ENCODE measurements around the gene MAGOHB.
"Not testable (repeated sequence)": the region's sequence is repeated elsewhere in the genome, so short reads cannot be mapped to it uniquely, and the experiment has no call there.

MAGOHB gene

DNA sequence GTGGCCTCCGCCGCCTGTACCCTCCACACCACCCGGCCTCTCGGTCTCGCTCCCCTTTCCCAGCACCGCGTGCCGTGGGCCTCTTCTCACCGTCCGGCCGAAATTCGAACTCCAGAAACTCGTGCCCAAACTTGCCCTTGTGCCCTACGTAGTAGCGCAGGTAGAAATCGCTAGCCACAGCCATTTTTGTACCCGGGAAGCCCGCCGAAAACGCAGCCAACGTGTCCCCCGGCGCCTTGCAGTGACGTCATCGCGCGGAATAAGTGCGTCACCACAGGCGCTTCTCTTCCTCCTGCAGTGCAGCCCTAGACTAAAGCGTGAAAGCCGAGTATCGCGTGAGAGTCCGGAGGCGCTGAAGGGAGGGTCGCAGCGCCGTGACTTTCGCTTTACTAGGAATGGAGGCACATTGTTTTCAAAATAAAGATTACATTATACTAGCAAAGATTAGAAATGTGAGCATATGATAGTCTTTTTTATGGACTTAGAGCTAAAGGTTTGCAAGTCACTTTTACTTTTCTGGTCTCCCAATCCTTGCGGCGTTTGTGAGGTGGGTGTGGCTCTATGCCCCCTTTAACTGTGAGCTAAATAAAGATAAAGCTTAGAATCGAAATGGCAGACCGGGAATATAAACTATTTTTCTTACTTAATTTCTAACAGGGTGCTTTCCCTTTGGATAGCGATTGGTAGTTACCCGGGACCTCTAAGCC is at the start of gene MAGOHB:
MAGOHB (minus strand) TSS at position 261 of the 707 bp plus-strand sequence; CDS start at position 184, 77 bp downstream.
- in situ Hi-C loops (cut with MboI; ENCODE audit: low sequenced_read_pairs, unreplicated experiment), result no loop called here
- peak; percentile 91 for DNase-seq (ENCODE audit: low spot score)

DNA sequence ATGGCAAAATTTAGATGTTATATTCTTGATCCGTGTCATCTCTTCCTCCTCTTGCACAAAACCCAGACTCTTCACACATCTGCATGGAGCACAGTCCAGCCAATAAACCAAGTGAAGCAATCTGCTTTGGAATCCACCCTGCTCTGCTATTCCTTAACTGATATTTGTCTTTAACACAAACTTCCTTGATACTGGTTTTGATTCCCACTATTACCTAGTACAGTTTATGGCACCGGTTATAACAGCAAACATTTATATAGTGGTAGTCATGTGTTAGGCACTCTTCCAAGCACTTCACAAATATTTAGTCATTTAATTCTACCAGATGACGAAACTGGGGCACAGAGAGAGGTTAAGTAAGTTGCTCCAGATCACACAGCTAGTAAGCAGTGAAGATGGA is 47.9 kb upstream of the MAGOHB start:
- DNase-seq (ENCODE audit: low spot score), result no peak
- TF ChIP-seq CTCF (IDR thresholded peaks at IDR 0.05; ENCODE audit: borderline replicate concordance, control extremely low read depth, extremely low read depth, insufficient read depth, missing control alignments), result no peak
- in situ Hi-C loops (cut with MboI; ENCODE audit: low sequenced_read_pairs, unreplicated experiment), result no loop called here

More for the DNA sequence above, at the start of gene MAGOHB:
- no peak for TF ChIP-seq CTCF (IDR thresholded peaks at IDR 0.05; ENCODE audit: borderline replicate concordance, control extremely low read depth, extremely low read depth, insufficient read depth, missing control alignments)

DNA sequence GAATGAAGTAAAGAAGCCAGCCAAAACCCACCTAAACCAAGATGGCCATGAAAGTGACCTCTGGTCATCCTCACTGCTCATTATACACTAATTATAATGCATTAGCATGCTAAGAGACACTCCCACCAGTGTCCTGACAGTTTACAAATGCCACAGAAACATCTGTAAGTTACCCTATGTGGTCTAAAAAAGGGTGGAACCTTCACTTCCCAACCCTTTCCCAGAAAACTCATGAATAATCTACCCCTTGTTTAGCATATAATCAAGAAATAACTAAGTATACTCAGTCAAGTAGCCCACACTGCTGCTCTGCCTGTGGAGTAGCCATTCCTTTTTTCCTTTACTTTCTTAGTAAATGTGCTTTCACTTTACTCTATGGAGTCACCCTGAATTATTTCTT is 40.6 kb upstream of the MAGOHB start:
- no peak for DNase-seq (ENCODE audit: low spot score)
- no peak for TF ChIP-seq CTCF (IDR thresholded peaks at IDR 0.05; ENCODE audit: borderline replicate concordance, control extremely low read depth, extremely low read depth, insufficient read depth, missing control alignments)
- in situ Hi-C loops (cut with MboI; ENCODE audit: low sequenced_read_pairs, unreplicated experiment), result no loop called here

DNA sequence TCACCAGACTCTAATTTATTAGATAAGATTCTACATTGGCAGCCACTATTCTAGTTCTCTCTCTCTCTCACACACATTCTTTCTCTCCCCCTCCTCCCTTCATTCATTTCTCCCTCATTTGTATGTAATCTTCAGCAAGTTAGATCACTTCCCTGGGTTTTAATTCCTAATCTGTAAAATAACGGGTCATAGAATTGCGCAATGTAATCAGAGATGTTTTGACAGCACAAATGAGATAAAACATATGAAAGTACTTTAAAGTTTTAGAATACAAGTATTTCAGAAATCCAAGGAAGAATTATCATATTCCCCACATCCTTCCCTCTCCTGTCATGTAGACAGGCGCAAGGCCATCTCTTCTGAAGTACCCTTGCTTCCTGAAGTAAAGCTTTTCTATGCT is 38.8 kb upstream of the MAGOHB start:
- in situ Hi-C loops (cut with MboI; ENCODE audit: low sequenced_read_pairs, unreplicated experiment), result no loop called here
- DNase-seq (ENCODE audit: low spot score), result no peak
- no peak for TF ChIP-seq CTCF (IDR thresholded peaks at IDR 0.05; ENCODE audit: borderline replicate concordance, control extremely low read depth, extremely low read depth, insufficient read depth, missing control alignments)

DNA sequence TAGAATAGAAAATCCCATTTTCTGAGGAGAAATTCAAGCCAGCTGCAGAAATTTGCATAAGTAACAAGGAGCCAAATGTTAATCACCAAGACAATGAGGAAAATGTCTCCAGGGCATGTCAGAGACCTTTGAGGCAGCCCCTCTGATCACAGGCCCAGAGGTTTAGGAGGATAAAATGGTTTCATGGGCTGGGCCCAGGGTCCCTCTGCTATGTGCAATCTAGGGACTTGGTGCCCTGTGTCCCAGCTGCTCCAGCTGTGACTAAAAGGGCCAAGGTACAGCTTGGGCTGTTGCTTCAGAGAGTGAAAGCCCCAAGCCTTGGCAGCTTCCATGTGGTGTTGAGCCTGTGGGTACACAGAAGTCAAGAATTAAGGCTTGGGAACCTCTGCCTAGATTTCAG is 33.2 kb upstream of the MAGOHB start:
- DNase-seq (ENCODE audit: low spot score); in situ Hi-C loops (cut with MboI; ENCODE audit: low sequenced_read_pairs, unreplicated experiment): not testable (repeated sequence)

- in situ Hi-C loops (cut with MboI; ENCODE audit: low sequenced_read_pairs, unreplicated experiment), result no loop called here
- no peak for TF ChIP-seq CTCF (IDR thresholded peaks at IDR 0.05; ENCODE audit: borderline replicate concordance, control extremely low read depth, extremely low read depth, insufficient read depth, missing control alignments)
- no peak for DNase-seq (ENCODE audit: low spot score)
Observed at GRCh38 chr12:10645910-10646309, 32.5 kb upstream of the MAGOHB start.

DNA sequence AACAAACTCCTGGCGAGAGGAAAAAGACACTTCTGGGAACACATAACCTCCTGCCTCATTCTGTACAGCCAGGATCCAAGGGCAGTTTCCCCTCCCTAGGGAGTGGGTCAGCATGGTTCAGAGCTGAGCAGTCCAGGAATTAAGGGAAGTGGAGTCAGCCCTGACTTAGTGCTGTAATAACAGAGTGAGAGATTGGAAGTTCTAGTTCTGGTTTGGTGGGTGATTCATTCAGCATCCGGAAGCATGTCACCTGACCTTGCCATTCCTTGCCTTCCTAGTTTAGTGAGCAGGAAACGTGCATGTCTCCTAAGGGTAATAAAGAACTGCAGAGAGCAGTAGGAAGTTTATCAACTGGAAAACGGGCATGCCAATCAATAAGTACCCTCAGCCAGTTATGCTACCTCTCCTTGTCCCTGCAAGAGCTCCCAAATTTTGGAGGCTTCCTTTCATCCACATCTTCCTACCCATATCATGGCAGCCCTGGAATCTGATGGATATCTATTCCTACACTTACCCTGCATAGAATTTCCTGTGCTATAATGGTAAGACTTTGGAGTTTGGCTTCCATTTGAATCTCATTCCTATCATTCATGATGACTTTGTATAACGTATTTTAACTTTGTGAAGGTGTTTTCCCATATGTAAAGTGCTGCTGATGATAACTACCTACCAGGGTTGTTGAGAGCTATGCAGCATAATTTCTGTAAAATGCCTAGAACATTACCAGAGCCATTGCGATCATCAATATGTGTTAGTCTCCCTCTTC is 28.5 kb upstream of the MAGOHB start:
- in situ Hi-C loops (cut with MboI; ENCODE audit: low sequenced_read_pairs, unreplicated experiment), result no loop called here
- TF ChIP-seq CTCF (IDR thresholded peaks at IDR 0.05; ENCODE audit: borderline replicate concordance, control extremely low read depth, extremely low read depth, insufficient read depth, missing control alignments), result no peak
- no peak for DNase-seq (ENCODE audit: low spot score)
